ENCODE data around the gene FOXJ1. TPM values are rescaled to one million over a fixed set of nuclear protein-coding genes. Genes with fewer than 3 reads are reported as not detected.

Gene FOXJ1
- total RNA-seq, 1 experiment from 2014 or later, result 0.26 TPM

GRCh38 chr17:76176701-76177574 lies 35.9 kb upstream of the FOXJ1 start:
- no peaks in the 10 kb centered on the region for H3K79me2 ChIP-seq (ENCODE audit: low read length)
- no peaks in the 10 kb centered on the region for H3F3A ChIP-seq (ENCODE audit: low read length, unreplicated experiment)
- DNase-seq, result no peak
- H4K20me1 ChIP-seq (ENCODE audit: low read length), result no peaks in the 10 kb centered on the region
- no peaks in the 10 kb centered on the region for H3K27me3 ChIP-seq (ENCODE audit: low read length)
- no peak overlapping the region for H3K27ac ChIP-seq (ENCODE audit: low read length)
- ChIA-PET POLR2A (ENCODE audit: unreplicated experiment) (no interaction called here), CTCF (no interaction called here)
- H3K9ac ChIP-seq (ENCODE audit: low read length), result no peak overlapping the region
- no peak for ATAC-seq
- TF ChIP-seq CTCF (conservative IDR thresholded peaks at IDR 0.05; ENCODE audit: low read depth, low read length), result no peak
- no peak for TF ChIP-seq EZH2phosphoT487 (IDR thresholded peaks at IDR 0.05; ENCODE audit: borderline replicate concordance, low read length)
- no peak for TF ChIP-seq EZH2 (IDR thresholded peaks at IDR 0.05; ENCODE audit: low read length, unreplicated experiment)
- H3K4me2 ChIP-seq (ENCODE audit: low read length), result no peak overlapping the region
- H3K9me2 ChIP-seq (replicated peaks; ENCODE audit: low read length), result no peaks in the 10 kb centered on the region
- no TSS peak for BruUV-seq (replicated peaks)
- H3K36me3 ChIP-seq (ENCODE audit: low read depth, low read length), result no peaks in the 10 kb centered on the region
- H3K4me1 ChIP-seq (ENCODE audit: insufficient read depth, low read length), result peaks cover 7% of the 10 kb centered on the region
- H3K9me3 ChIP-seq (ENCODE audit: low read length), result no peaks in the 10 kb centered on the region
- intact Hi-C loops (cut with micrococcal nuclease), result no loop called here
- H3K4me3 ChIP-seq (ENCODE audit: low read length), result no peak overlapping the region
- no peak overlapping the region for H2AFZ ChIP-seq (ENCODE audit: low read length)

GRCh38 chr17:76174037-76174436 lies 33.0 kb upstream of the FOXJ1 start:
- no peaks in the 10 kb centered on the region for H3K79me2 ChIP-seq (ENCODE audit: low read length)
- no peak overlapping the region for H3K27ac ChIP-seq (ENCODE audit: low read length)
- POLR2A ChIA-PET (ENCODE audit: unreplicated experiment), result no interaction called here
- no peak overlapping the region for H3K9ac ChIP-seq (ENCODE audit: low read length)
- intact Hi-C loops (cut with micrococcal nuclease), result no loop called here
- no peaks in the 10 kb centered on the region for H3K9me3 ChIP-seq (ENCODE audit: low read length)
- BruUV-seq (replicated peaks), result no TSS peak
- H3K4me1 ChIP-seq (ENCODE audit: insufficient read depth, low read length), result no peaks in the 10 kb centered on the region
- TF ChIP-seq EZH2 (IDR thresholded peaks at IDR 0.05; ENCODE audit: low read length, unreplicated experiment), result no peak
- no peak for TF ChIP-seq EZH2phosphoT487 (IDR thresholded peaks at IDR 0.05; ENCODE audit: borderline replicate concordance, low read length)
- TF ChIP-seq CTCF (conservative IDR thresholded peaks at IDR 0.05; ENCODE audit: low read depth, low read length), result no peak
- no peak overlapping the region for H3K4me3 ChIP-seq (ENCODE audit: low read length)
- DNase-seq, result no peak
- no peaks in the 10 kb centered on the region for H4K20me1 ChIP-seq (ENCODE audit: low read length)
- H3K27me3 ChIP-seq (ENCODE audit: low read length), result no peaks in the 10 kb centered on the region
- H2AFZ ChIP-seq (ENCODE audit: low read length), result no peak overlapping the region
- H3F3A ChIP-seq (ENCODE audit: low read length, unreplicated experiment), result no peaks in the 10 kb centered on the region
- no peak for ATAC-seq
- H3K9me2 ChIP-seq (replicated peaks; ENCODE audit: low read length), result no peaks in the 10 kb centered on the region
- CTCF ChIA-PET, result no interaction called here
- H3K4me2 ChIP-seq (ENCODE audit: low read length), result no peak overlapping the region
- H3K36me3 ChIP-seq (ENCODE audit: low read depth, low read length), result no peaks in the 10 kb centered on the region

GRCh38 chr17:76173474-76173873 lies 32.4 kb upstream of the FOXJ1 start:
- Histone ChIP-seq H3K4me1 (ENCODE audit: insufficient read depth, low read length) (no peaks in the 10 kb centered on the region), H3K36me3 (ENCODE audit: low read depth, low read length) (no peaks in the 10 kb centered on the region), H3F3A (ENCODE audit: low read length, unreplicated experiment) (no peaks in the 10 kb centered on the region), H3K9me2 (replicated peaks; ENCODE audit: low read length) (no peaks in the 10 kb centered on the region), H3K9ac (ENCODE audit: low read length) (no peak overlapping the region), H3K9me3 (ENCODE audit: low read length) (no peaks in the 10 kb centered on the region), H3K4me3 (ENCODE audit: low read length) (no peak overlapping the region), H3K27me3 (ENCODE audit: low read length) (no peaks in the 10 kb centered on the region), H4K20me1 (ENCODE audit: low read length) (no peaks in the 10 kb centered on the region), H2AFZ (ENCODE audit: low read length) (no peak overlapping the region), H3K79me2 (ENCODE audit: low read length) (no peaks in the 10 kb centered on the region), H3K27ac (ENCODE audit: low read length) (no peak overlapping the region), H3K4me2 (ENCODE audit: low read length) (no peak overlapping the region)
- ChIA-PET CTCF (interaction anchor here (0.6 kb wide), 1 partner anchor 8 kb away, joined by 5 read pairs; no protein-coding TSS in a partner anchor), POLR2A (ENCODE audit: unreplicated experiment) (no interaction called here)
- TF ChIP-seq EZH2 (IDR thresholded peaks at IDR 0.05; ENCODE audit: low read length, unreplicated experiment) (no peak), CTCF (conservative IDR thresholded peaks at IDR 0.05; ENCODE audit: low read depth, low read length) (no peak), EZH2phosphoT487 (IDR thresholded peaks at IDR 0.05; ENCODE audit: borderline replicate concordance, low read length) (no peak)
- intact Hi-C loops (cut with micrococcal nuclease), result no loop called here
- no TSS peak for BruUV-seq (replicated peaks)
- ATAC-seq, result no peak
- no peak for DNase-seq

Measured in PC-3 (cell line).